Bone marrow (tissue), 2 donors: Measurements from ENCODE around the gene ABAT.

Experiments
- DNase-seq, 2 donors: peaks; one replicate each; lab custom pipeline; 2025; lab: John Stamatoyannopoulos, UW

The ABAT gene

GRCh38 chr16:8717892-8718415, 43.5 kb downstream of the ABAT start:
- no peak for DNase-seq

GRCh38 chr16:8718851-8719680, 44.6 kb downstream of the ABAT start:
- no peak for DNase-seq

- DNase-seq = no peak
Measured at GRCh38 chr16:8720080-8720966, 45.9 kb downstream of the ABAT start.

- DNase-seq = no peak
Measured at GRCh38 chr16:8720967-8721308, 46.5 kb downstream of the ABAT start.

GRCh38 chr16:8721336-8722024, 47.1 kb downstream of the ABAT start:
- DNase-seq = no peak

- no peak for DNase-seq
Measured at GRCh38 chr16:8722025-8722348, 47.6 kb downstream of the ABAT start.

- no peak for DNase-seq
Measured at GRCh38 chr16:8725513-8726178, 51.2 kb downstream of the ABAT start.

- DNase-seq = no peak
Measured at GRCh38 chr16:8727131-8727806, 52.9 kb downstream of the ABAT start.

GRCh38 chr16:8727857-8728618, 53.6 kb downstream of the ABAT start:
- DNase-seq = no peak

- peak in 1 of 2 donors; percentile 67 for DNase-seq
Measured at GRCh38 chr16:8729779-8730334, 55.4 kb downstream of the ABAT start.

GRCh38 chr16:8730335-8730915, 56.0 kb downstream of the ABAT start:
- DNase-seq = no peak

- DNase-seq = no peak
Measured at GRCh38 chr16:8733849-8734540, 59.6 kb downstream of the ABAT start.

- DNase-seq = no peak
Measured at GRCh38 chr16:8735574-8735973, 61.2 kb downstream of the ABAT start.

- no peak for DNase-seq
Measured at GRCh38 chr16:8736123-8736668, 61.8 kb downstream of the ABAT start.

- DNase-seq = no peak
Measured at GRCh38 chr16:8739151-8739550, 64.7 kb downstream of the ABAT start.

GRCh38 chr16:8739989-8740704, 65.7 kb downstream of the ABAT start:
- DNase-seq = no peak

GRCh38 chr16:8740775-8741355, 66.4 kb downstream of the ABAT start:
- no peak for DNase-seq

GRCh38 chr16:8741636-8742035, 67.2 kb downstream of the ABAT start:
- DNase-seq = no peak
